Mesendoderm (in vitro differentiated cells): Measurements from ENCODE around the gene AFF2.

Source experiments
- DNase-seq: peaks from one replicate; pipeline ENCODE4 v3.0.0; 2013
- H2AK5ac ChIP-seq: 2 replicates; pipeline ENCODE4 v1.6.1; 2013; ENCODE audit warnings: low read length, inconsistent platforms
- H2BK120ac ChIP-seq: 2 replicates; pipeline ENCODE4 v1.6.1; 2013; ENCODE audit warnings: low read depth, mild to moderate bottlenecking, low read length, moderate library complexity, mixed read lengths
- H2BK15ac ChIP-seq: replicated peaks from 2 replicates; pipeline ENCODE4 v1.6.1; 2013; ENCODE audit warnings: low read depth, mild to moderate bottlenecking, moderate library complexity
- H2BK5ac ChIP-seq: 2 replicates; pipeline ENCODE4 v1.6.1; 2013; ENCODE audit warnings: low read length, inconsistent platforms
- H3K18ac ChIP-seq: 2 replicates; pipeline ENCODE4 v1.6.1; 2013; ENCODE audit warnings: mild to moderate bottlenecking, low read length, mixed read lengths
- H3K23ac ChIP-seq: one replicate; pipeline ENCODE4 v1.6.1; 2013; ENCODE audit warnings: low read length
- H3K27ac ChIP-seq: 2 replicates; pipeline ENCODE4 v1.5.1; 2013; ENCODE audit warnings: low read depth, mild to moderate bottlenecking, inconsistent platforms, low read length, moderate library complexity
- H3K27me3 ChIP-seq: 2 replicates; pipeline ENCODE4 v1.6.1; 2013; ENCODE audit warnings: low read length, control low read depth, mild to moderate bottlenecking, inconsistent platforms; ENCODE audit not compliant: insufficient read depth, poor library complexity
- H3K36me3 ChIP-seq: 2 replicates; pipeline ENCODE4 v1.6.1; 2013; ENCODE audit warnings: low read length, inconsistent platforms; ENCODE audit not compliant: control insufficient read depth, insufficient read depth
- H3K4ac ChIP-seq: one replicate; pipeline ENCODE4 v1.6.1; 2013; ENCODE audit warnings: low read depth, mild to moderate bottlenecking, low read length, moderate library complexity
- H3K4me1 ChIP-seq: 2 replicates; pipeline ENCODE4 v1.6.1; 2013; ENCODE audit warnings: low read depth, low read length, inconsistent platforms; ENCODE audit not compliant: control insufficient read depth
- H3K4me2 ChIP-seq: 2 replicates; pipeline ENCODE4 v1.6.1; 2013; ENCODE audit warnings: low read length
- H3K4me3 ChIP-seq: 2 replicates; pipeline ENCODE4 v1.5.1; 2013; ENCODE audit warnings: mild to moderate bottlenecking, low read length
- H3K56ac ChIP-seq: one replicate; pipeline ENCODE4 v1.6.1; 2013; ENCODE audit warnings: low read length
- H3K79me1 ChIP-seq: 2 replicates; pipeline ENCODE4 v1.6.1; 2013; ENCODE audit warnings: low read length, inconsistent platforms
- H3K79me2 ChIP-seq: 2 replicates; pipeline ENCODE4 v1.6.1; 2013; ENCODE audit warnings: mild to moderate bottlenecking, low read length; ENCODE audit not compliant: control insufficient read depth, insufficient read depth
- H3K9ac ChIP-seq: 2 replicates; pipeline ENCODE4 v1.6.1; 2013; ENCODE audit warnings: low read length, inconsistent platforms
- H4K5ac ChIP-seq: one replicate; pipeline ENCODE4 v1.6.1; 2013; ENCODE audit warnings: low read length
- H4K8ac ChIP-seq: one replicate; pipeline ENCODE4 v1.6.1; 2013; ENCODE audit warnings: low read depth, mild to moderate bottlenecking, control low read depth, low read length, moderate library complexity
- WGBS: extraction: QIAGEN DNeasy Blood & Tissue Kit; methylation state at CpG from one replicate; pipeline ENCODE4 v1.1.7; 2013; ENCODE audit warnings: low lambda C conversion rate, missing lambda C conversion rate; ENCODE audit not compliant: insufficient coverage; ENCODE audit errors: extremely low coverage; 5-methylcytosine and 5-hydroxymethylcytosine counted together

AFF2 gene

DNA sequence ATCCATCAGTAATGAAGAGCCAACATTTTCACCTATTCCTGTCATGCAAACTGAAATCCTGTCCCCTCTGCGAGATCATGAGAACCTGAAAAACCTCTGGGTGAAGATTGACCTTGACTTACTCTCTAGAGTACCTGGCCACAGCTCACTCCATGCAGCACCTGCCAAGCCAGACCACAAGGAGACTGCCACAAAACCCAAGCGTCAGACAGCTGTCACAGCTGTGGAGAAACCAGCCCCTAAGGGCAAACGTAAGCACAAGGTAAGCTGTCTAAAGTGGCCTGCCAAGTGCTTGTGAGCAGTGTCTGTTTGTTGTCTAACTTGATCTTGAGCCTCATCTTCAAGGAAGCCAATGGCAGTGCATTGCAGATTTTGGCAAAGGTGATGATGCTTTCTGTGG lies 455.9 kb downstream of the AFF2 start:
- no peak overlapping the region for H2BK15ac ChIP-seq

DNA sequence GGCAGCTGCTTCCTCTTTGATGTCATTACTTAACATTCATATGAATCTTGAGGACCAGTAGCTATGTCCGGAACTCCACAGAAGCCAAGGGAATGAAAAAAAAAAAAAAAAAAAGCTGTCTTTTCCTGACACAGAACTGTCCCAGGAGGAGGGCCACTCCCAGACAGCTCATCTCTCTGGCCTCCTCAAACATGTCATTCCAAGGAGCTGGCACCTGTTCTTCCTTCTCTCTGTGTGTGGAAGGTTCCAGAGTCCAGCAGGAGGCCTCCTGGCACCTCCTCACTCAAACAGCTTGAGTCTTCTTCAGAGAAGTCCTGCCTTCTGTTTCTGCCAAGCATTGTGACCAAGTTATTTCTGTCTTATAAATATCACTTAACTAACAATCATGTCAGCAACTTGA lies 458.5 kb downstream of the AFF2 start:
- Histone ChIP-seq H3K4me2 (no peak overlapping the region), H3K27me3 (no peaks in the 10 kb centered on the region), H3K79me1 (no peaks in the 10 kb centered on the region), H2BK120ac (no peak overlapping the region), H3K36me3 (no peaks in the 10 kb centered on the region), H3K4me1 (no peaks in the 10 kb centered on the region), H3K9ac (no peak overlapping the region), H3K56ac (no peak overlapping the region), H3K4me3 (no peak overlapping the region), H2BK15ac (no peak overlapping the region), H4K5ac (no peak overlapping the region), H3K23ac (no peak overlapping the region), H3K79me2 (no peaks in the 10 kb centered on the region), H2BK5ac (no peak overlapping the region), H3K18ac (no peak overlapping the region), H3K4ac (no peak overlapping the region), H3K27ac (no peak overlapping the region), H2AK5ac (no peak overlapping the region), H4K8ac (no peak overlapping the region)
- no peak for DNase-seq
- no CpG with 5 or more reads among the region's 1 CpG for WGBS

More for the DNA sequence above, 455.9 kb downstream of the AFF2 start:
- WGBS, result no CpG with 5 or more reads among the region's 3 CpGs
- no peaks in the 10 kb centered on the region for H3K79me2 ChIP-seq
- H2AK5ac ChIP-seq, result no peak overlapping the region
- no peak overlapping the region for H3K23ac ChIP-seq
- H3K4me1 ChIP-seq, result no peaks in the 10 kb centered on the region
- no peak overlapping the region for H4K5ac ChIP-seq
- no peaks in the 10 kb centered on the region for H3K36me3 ChIP-seq
- no peak for DNase-seq
- no peak overlapping the region for H3K18ac ChIP-seq
- H3K27ac ChIP-seq, result no peak overlapping the region
- no peak overlapping the region for H4K8ac ChIP-seq
- no peak overlapping the region for H3K9ac ChIP-seq
- H3K4me2 ChIP-seq, result no peak overlapping the region
- no peak overlapping the region for H3K4me3 ChIP-seq
- H2BK5ac ChIP-seq, result no peak overlapping the region
- H3K79me1 ChIP-seq, result no peaks in the 10 kb centered on the region
- no peak overlapping the region for H3K56ac ChIP-seq
- H2BK120ac ChIP-seq, result no peak overlapping the region
- H3K4ac ChIP-seq, result no peak overlapping the region
- H3K27me3 ChIP-seq, result no peaks in the 10 kb centered on the region

DNA sequence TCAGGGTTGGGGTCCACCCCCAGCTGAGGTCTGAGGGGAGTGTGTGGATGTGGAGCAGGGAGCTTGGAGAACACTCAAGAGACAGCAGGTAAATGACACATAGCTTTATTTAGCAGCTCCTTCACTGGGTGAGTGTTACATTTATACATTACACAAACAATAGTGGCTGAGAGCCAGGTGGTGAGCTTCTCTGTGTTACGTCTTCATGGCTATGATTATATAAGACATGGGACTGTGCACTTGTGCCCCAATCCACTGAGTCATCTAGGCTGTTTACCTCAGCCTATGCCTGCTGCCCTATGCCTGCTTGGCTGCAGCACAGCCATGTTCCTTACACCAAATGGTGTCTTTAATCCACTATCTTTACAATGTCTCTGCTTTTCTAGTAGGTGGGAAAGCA lies 459.6 kb downstream of the AFF2 start:
- Histone ChIP-seq H3K56ac (no peak overlapping the region), H3K27me3 (no peaks in the 10 kb centered on the region), H2BK15ac (no peak overlapping the region), H3K18ac (no peak overlapping the region), H3K4me1 (no peaks in the 10 kb centered on the region), H3K4ac (no peak overlapping the region), H3K79me2 (no peaks in the 10 kb centered on the region), H3K79me1 (no peaks in the 10 kb centered on the region), H3K4me2 (no peak overlapping the region), H2BK120ac (no peak overlapping the region), H4K8ac (no peak overlapping the region), H3K27ac (no peak overlapping the region), H4K5ac (no peak overlapping the region), H3K9ac (no peak overlapping the region), H3K4me3 (no peak overlapping the region), H3K36me3 (no peaks in the 10 kb centered on the region), H2BK5ac (no peak overlapping the region), H3K23ac (no peak overlapping the region), H2AK5ac (no peak overlapping the region)
- no peak for DNase-seq
- WGBS, result no CpG with 5 or more reads among the region's 1 CpG

DNA sequence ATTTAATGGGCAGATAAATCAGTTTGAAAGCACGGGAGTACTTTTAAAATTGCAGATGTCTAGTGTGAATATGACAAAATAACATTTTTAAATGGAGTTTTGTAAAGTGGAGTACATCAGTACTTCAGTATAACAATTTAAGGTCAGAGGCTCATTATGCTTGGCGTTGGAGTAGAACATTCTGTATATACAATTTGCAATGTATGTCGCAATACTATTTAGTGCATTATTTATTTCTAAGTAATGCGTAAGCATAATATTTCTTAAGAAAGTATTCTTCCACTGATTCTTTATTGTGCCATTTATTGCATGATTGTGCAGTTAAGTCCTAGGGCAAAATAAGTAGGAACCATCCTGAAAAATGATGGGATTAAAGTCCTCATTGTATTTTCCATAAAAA lies 461.6 kb downstream of the AFF2 start:
- no peak overlapping the region for H3K56ac ChIP-seq
- no peak for DNase-seq
- no peak overlapping the region for H2AK5ac ChIP-seq
- H3K4me1 ChIP-seq, result no peaks in the 10 kb centered on the region
- H3K27me3 ChIP-seq, result no peaks in the 10 kb centered on the region
- H3K23ac ChIP-seq, result no peak overlapping the region
- no peak overlapping the region for H3K18ac ChIP-seq
- no peak overlapping the region for H3K27ac ChIP-seq
- no peak overlapping the region for H4K5ac ChIP-seq
- no peak overlapping the region for H3K9ac ChIP-seq
- no peak overlapping the region for H3K4me2 ChIP-seq
- no peak overlapping the region for H2BK15ac ChIP-seq
- H2BK120ac ChIP-seq, result no peak overlapping the region
- H3K79me1 ChIP-seq, result no peaks in the 10 kb centered on the region
- no peaks in the 10 kb centered on the region for H3K36me3 ChIP-seq
- H3K79me2 ChIP-seq, result no peaks in the 10 kb centered on the region
- no peak overlapping the region for H4K8ac ChIP-seq
- H3K4ac ChIP-seq, result no peak overlapping the region
- no peak overlapping the region for H3K4me3 ChIP-seq
- H2BK5ac ChIP-seq, result no peak overlapping the region
- no CpG with 5 or more reads among the region's 4 CpGs for WGBS

DNA sequence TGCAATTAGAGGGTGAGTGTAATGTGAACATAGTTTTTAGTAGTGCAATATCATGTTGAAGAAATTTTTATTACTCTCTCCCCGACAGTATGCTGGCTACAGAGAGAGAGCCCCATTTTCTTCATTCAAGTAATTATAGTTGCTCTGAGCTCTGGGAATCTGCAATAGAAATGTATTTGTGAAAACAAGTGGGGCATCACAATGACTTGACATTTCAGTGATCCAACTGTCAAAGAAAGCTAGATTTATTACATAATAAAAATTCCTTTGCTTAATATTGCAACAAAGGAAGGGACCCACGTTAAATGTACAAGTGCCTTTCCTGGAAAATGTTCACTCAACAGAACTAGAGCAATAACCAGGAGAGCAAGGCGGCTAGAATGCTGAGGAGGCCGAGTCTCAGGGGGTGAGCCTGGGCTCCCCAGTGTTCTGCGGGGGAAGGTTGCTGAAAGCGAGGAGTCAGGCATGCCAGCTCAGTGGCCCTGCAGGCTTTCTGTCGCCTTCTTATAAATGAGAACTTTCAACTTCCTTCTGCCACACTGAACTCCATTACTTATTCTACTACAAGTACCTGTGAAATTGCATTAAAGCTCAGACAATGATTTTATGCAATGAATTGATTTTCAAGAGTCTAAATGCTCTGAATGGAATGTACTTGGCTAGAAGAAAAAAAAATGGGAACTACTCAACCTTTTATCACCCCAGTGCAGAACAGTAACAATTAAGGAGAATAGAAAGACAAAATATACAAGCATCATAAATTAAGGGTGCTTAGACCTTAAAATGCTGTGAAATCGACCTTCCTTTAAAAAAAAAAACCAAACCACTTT lies 476.4 kb downstream of the AFF2 start:
- no peak overlapping the region for H2AK5ac ChIP-seq
- H2BK15ac ChIP-seq, result no peak overlapping the region
- H3K27ac ChIP-seq, result no peak overlapping the region
- H4K8ac ChIP-seq, result no peak overlapping the region
- no peaks in the 10 kb centered on the region for H3K36me3 ChIP-seq
- no peak overlapping the region for H3K18ac ChIP-seq
- H3K4me2 ChIP-seq, result no peak overlapping the region
- no peak overlapping the region for H3K9ac ChIP-seq
- no CpG with 5 or more reads among the region's 8 CpGs for WGBS
- no peak overlapping the region for H3K56ac ChIP-seq
- no peak overlapping the region for H3K4ac ChIP-seq
- no peak for DNase-seq
- H3K4me1 ChIP-seq, result no peaks in the 10 kb centered on the region
- H4K5ac ChIP-seq, result no peak overlapping the region
- H3K27me3 ChIP-seq, result no peaks in the 10 kb centered on the region
- H3K79me1 ChIP-seq, result no peaks in the 10 kb centered on the region
- H3K23ac ChIP-seq, result no peak overlapping the region
- no peaks in the 10 kb centered on the region for H3K79me2 ChIP-seq
- H3K4me3 ChIP-seq, result no peak overlapping the region
- no peak overlapping the region for H2BK5ac ChIP-seq
- no peak overlapping the region for H2BK120ac ChIP-seq

DNA sequence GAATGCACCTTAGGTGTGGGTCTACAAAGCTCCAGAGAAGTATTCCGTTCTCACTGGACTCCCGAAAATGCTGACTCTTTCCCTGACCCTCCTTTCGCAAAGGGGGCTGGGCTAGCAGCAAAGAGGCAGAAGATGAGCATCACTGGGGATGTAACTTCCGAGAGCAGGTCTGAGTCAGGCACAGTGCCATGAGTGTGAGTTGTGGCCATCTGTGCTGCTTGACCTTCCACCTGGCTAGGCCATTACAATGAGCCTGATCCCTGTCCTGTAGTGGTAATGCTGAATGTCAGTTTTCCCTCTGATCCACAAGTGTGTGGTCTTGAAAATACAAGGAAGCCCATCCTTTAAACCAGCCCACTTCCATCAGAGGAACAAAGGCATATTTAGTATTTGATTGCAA lies 479.4 kb downstream of the AFF2 start:
- Histone ChIP-seq H3K27ac (no peak overlapping the region), H2BK5ac (no peak overlapping the region), H4K8ac (no peak overlapping the region), H3K36me3 (no peaks in the 10 kb centered on the region), H3K4me2 (no peak overlapping the region), H2BK15ac (no peak overlapping the region), H2BK120ac (no peak overlapping the region), H3K4me1 (no peaks in the 10 kb centered on the region), H3K56ac (no peak overlapping the region), H3K4ac (no peak overlapping the region), H3K18ac (no peak overlapping the region), H2AK5ac (no peak overlapping the region), H3K4me3 (no peak overlapping the region), H3K79me2 (no peaks in the 10 kb centered on the region), H3K9ac (no peak overlapping the region), H3K23ac (no peak overlapping the region), H3K27me3 (no peaks in the 10 kb centered on the region), H4K5ac (no peak overlapping the region), H3K79me1 (no peaks in the 10 kb centered on the region)
- no peak for DNase-seq
- no CpG with 5 or more reads among the region's 4 CpGs for WGBS
